GM18868 (cell line): Measurements from ENCODE around the gene PARN.
"Not testable (repeated sequence)": the region's sequence is repeated elsewhere in the genome, so short reads cannot be mapped to it uniquely, and the experiment has no call there.

Source experiments
- ATAC-seq: cut with Tn5 transposase; IDR thresholded peaks from one replicate; pipeline ENCODE4 v1.9.1; 2021; ENCODE audit warnings: mild to moderate bottlenecking, moderate library complexity; ENCODE audit not compliant: unreplicated experiment

Gene PARN

GRCh38 chr16:14405611-14406537 lies 224.2 kb downstream of the PARN start:
- ATAC-seq: peak; percentile 85

GRCh38 chr16:14403001-14403389 lies 227.1 kb downstream of the PARN start:
- not testable (repeated sequence) for ATAC-seq

- ATAC-seq: not testable (repeated sequence)
These were observed 227.7 kb downstream of the PARN start for GRCh38 chr16:14402114-14403000.

DNA sequence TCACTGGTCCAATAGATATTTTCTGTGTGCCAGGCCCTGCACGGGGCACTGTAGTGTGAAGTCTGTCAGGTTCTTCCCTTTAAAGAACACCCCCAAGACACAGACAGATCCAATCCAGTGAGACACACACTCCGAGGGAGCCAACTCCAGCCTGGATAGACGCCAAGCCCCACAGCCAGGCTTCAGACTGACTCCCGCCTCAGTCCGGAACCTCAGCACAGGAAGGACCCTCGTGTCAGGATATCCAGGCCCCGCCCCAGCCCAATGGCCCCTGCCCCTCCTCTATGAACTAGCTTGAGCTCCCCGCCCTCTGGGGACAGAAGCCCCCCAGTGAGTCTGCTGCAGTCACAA lies 228.4 kb downstream of the PARN start:
- not testable (repeated sequence) for ATAC-seq

DNA sequence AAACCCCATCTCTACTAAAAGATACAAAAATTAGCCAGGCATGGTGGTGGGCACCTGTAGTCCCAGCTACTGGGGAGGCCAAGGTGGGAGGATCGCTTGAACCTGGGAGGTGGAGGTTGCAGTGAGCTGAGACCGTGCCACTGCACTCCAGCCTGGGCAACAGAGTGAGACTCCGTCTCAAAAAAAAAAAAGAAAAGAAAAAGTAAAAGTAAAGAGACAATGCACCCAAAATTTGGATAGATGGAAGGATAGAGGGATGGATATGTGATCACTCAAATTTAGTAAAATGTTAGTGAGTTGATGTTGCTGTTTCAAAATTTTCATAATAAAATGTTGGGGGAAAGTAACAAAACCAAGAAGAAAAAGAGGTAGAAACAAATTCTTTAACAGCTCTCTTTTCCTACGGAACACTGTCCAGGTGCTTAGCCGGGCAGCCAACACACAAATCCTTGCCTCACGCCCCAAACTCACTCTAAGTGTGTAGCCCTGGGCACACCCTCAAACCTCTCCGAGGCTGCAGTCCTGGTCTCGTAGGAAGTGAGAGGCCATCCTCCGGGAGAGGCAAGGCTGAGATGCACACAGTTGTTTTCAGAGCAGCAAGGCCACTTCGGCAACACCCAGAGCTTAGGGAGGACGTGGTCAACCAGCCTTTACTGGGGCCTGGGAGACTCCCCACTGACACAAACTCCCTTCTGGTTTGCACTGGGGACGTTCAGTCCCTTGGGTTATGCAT lies 228.9 kb downstream of the PARN start:
- ATAC-seq: not testable (repeated sequence)

GRCh38 chr16:14400285-14400977 lies 229.6 kb downstream of the PARN start:
- ATAC-seq: no peak

- peak; percentile 97 for ATAC-seq
These were observed 230.4 kb downstream of the PARN start for GRCh38 chr16:14399378-14400284.

DNA sequence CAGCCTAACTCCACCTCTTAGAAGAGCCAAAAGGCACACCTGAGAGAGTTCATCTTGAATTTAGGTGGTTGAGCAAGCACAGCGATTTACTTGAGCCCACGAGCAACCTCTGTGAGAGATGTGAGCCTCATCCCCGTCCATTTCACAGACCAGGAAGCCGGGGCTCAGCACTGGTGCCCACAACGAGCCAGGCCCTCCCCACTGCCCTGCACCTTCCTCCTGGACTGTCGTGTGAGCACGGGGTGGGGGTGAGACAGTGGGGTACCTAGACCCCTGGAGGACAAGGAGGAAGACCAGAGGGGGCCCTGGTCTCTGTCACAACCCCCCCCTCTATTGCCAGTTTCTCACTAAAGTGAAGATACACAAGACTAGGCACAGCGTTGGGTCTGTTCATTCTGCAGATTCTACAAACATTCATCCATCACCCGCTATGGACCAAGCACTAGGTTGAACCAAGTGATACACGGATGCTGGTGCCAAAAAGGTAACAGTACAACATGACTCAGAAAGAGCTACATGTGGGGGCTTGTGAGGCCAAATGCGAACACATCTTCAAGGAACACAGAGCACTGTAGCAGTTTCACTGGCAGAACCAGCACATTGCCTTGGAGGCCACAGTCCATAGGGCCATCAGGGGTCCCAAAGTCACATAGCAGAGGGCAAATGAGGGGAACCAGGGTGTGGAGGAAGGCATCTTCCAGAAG lies 231.9 kb downstream of the PARN start:
- ATAC-seq: no peak

- not testable (repeated sequence) for ATAC-seq
These were observed 234.3 kb downstream of the PARN start for GRCh38 chr16:14395710-14396304.

DNA sequence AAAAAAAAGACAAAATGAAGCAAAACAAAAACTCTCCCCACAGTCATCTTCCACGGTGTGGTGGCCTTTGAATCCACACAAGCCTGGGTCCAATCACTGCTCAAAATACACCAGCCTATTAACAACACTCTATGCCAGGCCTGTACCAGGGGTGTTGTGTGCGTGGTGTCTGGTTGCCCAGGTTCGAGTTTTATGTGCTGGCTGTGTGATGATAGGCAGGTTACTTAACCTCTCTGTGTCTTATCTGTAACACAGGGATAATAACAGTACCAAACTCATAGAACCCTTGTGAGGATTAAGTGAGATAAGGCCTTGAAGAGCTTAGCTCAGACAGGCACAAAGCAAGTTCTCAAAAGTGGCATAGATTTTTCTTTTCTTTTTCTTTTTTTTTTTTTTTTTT lies 235.2 kb downstream of the PARN start:
- no peak for ATAC-seq

DNA sequence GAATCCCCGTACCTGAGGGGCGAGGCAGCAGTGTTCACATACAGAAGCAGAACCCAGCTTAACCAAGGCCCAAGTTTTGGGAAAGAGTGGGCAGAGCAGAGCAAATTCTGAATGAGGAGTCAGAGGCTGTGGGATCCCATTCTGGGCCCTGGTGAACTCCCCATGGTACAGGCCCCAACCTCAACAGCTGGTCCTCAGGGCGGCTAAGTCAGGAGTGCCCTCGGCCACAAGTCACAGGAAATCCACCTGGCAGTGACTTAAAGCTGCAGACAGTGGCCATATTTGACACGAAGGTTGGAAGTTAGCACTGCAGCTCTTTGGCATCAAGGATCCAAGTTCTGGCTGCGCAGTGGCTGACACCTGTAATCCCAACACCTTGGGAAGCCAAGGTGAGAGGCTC lies 237.1 kb downstream of the PARN start:
- ATAC-seq: no peak

GRCh38 chr16:14389359-14389758 lies 240.7 kb downstream of the PARN start:
- no peak for ATAC-seq

- ATAC-seq: no peak
These were observed 241.8 kb downstream of the PARN start for GRCh38 chr16:14388243-14388642.

DNA sequence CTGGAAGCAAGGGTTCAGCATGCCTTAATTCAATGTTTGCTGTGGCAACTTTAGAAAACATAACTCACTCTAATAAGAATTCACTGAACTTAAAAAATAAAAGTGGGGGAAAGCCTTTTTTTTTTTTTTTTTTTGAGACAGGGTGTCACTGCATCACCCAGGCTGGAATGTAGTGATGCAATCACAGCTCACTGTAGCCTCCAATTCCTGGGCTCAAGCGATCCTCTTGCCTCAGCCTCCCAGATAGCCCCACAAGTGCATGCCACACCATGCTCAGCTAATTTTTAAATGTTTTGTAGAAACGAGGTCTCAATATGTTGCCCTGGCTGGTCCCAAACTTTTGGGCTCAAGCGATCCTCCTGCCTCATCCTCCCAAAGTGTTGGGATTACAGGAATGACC lies 243.9 kb downstream of the PARN start:
- ATAC-seq: no peak
